Calu3 (cell line): Measurements from ENCODE around the gene ELMOD2. TPM values are rescaled to one million over a fixed set of nuclear protein-coding genes. Genes with fewer than 3 reads are reported as not detected.

Experiments
- BruUV-seq: library from RNA; stranded (reverse); fragments of 400-500 nt; replicated peaks from 2 replicates; lab custom pipeline; 2021; lab: Mats Ljungman, UMichigan
- CTCF ChIA-PET: fragments of 300-600 bp; sonication (Branson Sonifier 250); formaldehyde crosslinking; loops from one replicate; lab custom pipeline; 2022; ENCODE audit warnings: antibody characterized with exemption; lab: Charles Lee
- DNase-seq: peaks from one replicate; pipeline ENCODE4 v3.0.0; 2022
- H3K27ac Mint-ChIP-seq: one replicate; pipeline ENCODE4 v1.8.0; 2022; ENCODE audit warnings: mixed read lengths; ENCODE audit not compliant: unreplicated experiment
- H3K27me3 Mint-ChIP-seq: one replicate; pipeline ENCODE4 v1.8.0; 2022; ENCODE audit warnings: mixed read lengths; ENCODE audit not compliant: unreplicated experiment
- H3K36me3 Mint-ChIP-seq: one replicate; pipeline ENCODE4 v1.8.0; 2022; ENCODE audit warnings: mild to moderate bottlenecking, moderate library complexity, mixed read lengths; ENCODE audit not compliant: insufficient read depth, unreplicated experiment
- H3K4me1 Mint-ChIP-seq: one replicate; pipeline ENCODE4 v1.8.0; 2022; ENCODE audit warnings: mild to moderate bottlenecking, low read depth, mixed read lengths; ENCODE audit not compliant: unreplicated experiment
- H3K4me3 Mint-ChIP-seq: one replicate; pipeline ENCODE4 v1.8.0; 2022; ENCODE audit warnings: mild to moderate bottlenecking, low read depth, moderate library complexity, mixed read lengths; ENCODE audit not compliant: unreplicated experiment
- H3K9me3 Mint-ChIP-seq: one replicate; pipeline ENCODE4 v1.8.0; 2022; ENCODE audit warnings: low read depth, mixed read lengths; ENCODE audit not compliant: unreplicated experiment
- CTCF ChIP-seq: fragments of 200-600 bp; IDR thresholded peaks from one replicate; pipeline ENCODE4 v1.8.0; 2022; ENCODE audit warnings: antibody characterized with exemption; ENCODE audit not compliant: unreplicated experiment
- intact Hi-C: fragments of 100-400 bp; cut with micrococcal nuclease; formaldehyde crosslinking; loops from one replicate; pipeline ENCODE4 v1.10.0; 2022; ENCODE audit not compliant: unreplicated experiment
- total RNA-seq: library from RNA; stranded (reverse); gene quantifications from 2 replicates; pipeline ENCODE4 v1.2.3, GENCODE V29; 2022

ELMOD2 gene
- total RNA-seq, 1 experiment from 2014 or later: 22.5 TPM

- H3K9me3 Mint-ChIP-seq: no peaks in the 10 kb centered on the region
- CTCF ChIA-PET: no interaction called here
- BruUV-seq: no TSS peak
These were observed 47.7 kb downstream of the ELMOD2 start for GRCh38 chr4:140571620-140572019.

GRCh38 chr4:140575489-140575888, 51.5 kb downstream of the ELMOD2 start:
- intact Hi-C loops: no loop called here

More at GRCh38 chr4:140571620-140572019, 47.7 kb downstream of the ELMOD2 start:
- no peak overlapping the region for H3K4me3 Mint-ChIP-seq
- H3K27ac Mint-ChIP-seq: no peak overlapping the region
- peaks cover 7% of the 10 kb centered on the region for H3K27me3 Mint-ChIP-seq
- intact Hi-C loops: no loop called here
- DNase-seq: no peak
- peaks cover 4% of the 10 kb centered on the region for H3K36me3 Mint-ChIP-seq
- no peaks in the 10 kb centered on the region for H3K4me1 Mint-ChIP-seq
- TF ChIP-seq CTCF: no peak

DNA sequence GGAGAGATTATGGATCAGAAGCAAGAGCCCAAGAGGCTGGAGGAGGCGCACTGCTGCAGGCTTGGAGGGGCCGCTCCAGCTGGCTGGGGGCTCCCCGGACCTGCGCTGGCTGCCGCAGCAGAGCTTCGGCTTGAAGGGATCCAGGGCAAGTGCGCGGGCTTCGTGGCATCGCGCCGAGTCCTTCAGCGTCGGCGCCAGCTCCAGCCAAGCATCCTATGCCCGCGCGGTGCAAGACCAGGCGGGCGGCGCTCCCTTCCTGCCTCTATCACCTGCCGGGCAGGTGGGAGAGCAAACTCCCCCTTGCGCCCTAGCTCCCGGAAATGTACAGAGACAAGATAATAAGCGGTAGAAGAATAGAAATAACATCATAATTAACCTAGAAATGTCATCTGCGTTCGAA, 55.3 kb downstream of the ELMOD2 start:
- Mint-ChIP-seq H3K4me1 (no peaks in the 10 kb centered on the region), H3K4me3 (no peak overlapping the region), H3K9me3 (no peaks in the 10 kb centered on the region), H3K27ac (no peak overlapping the region), H3K36me3 (no peaks in the 10 kb centered on the region), H3K27me3 (peaks cover 54% of the 10 kb centered on the region)
- no TSS peak for BruUV-seq
- peak; percentile 3 for DNase-seq
- intact Hi-C loops: no loop called here
- CTCF ChIA-PET: no interaction called here
- no peak for TF ChIP-seq CTCF

More at GRCh38 chr4:140575489-140575888, 51.5 kb downstream of the ELMOD2 start:
- TF ChIP-seq CTCF: no peak
- no peak for DNase-seq
- H3K27ac Mint-ChIP-seq: no peak overlapping the region
- no TSS peak for BruUV-seq
- CTCF ChIA-PET: interaction anchor here (0.7 kb wide), 1 partner anchor 20 kb away, joined by 3 read pairs; no protein-coding TSS in a partner anchor
- H3K9me3 Mint-ChIP-seq: no peaks in the 10 kb centered on the region
- no peaks in the 10 kb centered on the region for H3K4me1 Mint-ChIP-seq
- H3K36me3 Mint-ChIP-seq: no peaks in the 10 kb centered on the region
- no peak overlapping the region for H3K4me3 Mint-ChIP-seq
- peaks cover 46% of the 10 kb centered on the region for H3K27me3 Mint-ChIP-seq

- Mint-ChIP-seq H3K36me3 (no peaks in the 10 kb centered on the region), H3K27me3 (peaks cover 60% of the 10 kb centered on the region), H3K4me3 (no peak overlapping the region), H3K9me3 (no peaks in the 10 kb centered on the region), H3K27ac (no peak overlapping the region), H3K4me1 (no peaks in the 10 kb centered on the region)
- no TSS peak for BruUV-seq
- TF ChIP-seq CTCF: no peak
- CTCF ChIA-PET: interaction anchor here (0.6 kb wide), 1 partner anchor 21 kb away, joined by 6 read pairs; no protein-coding TSS in a partner anchor
- no peak for DNase-seq
- intact Hi-C loops: no loop called here
These were observed 57.1 kb downstream of the ELMOD2 start for GRCh38 chr4:140581078-140581477.
